NCI-H2227 (cell line): Measurements from ENCODE around the gene CCDC152.

ENCODE experiments used
- DNase-seq: peaks from one replicate; lab custom pipeline; 2025; ENCODE audit not compliant: unreplicated experiment; lab: John Stamatoyannopoulos, UW

CCDC152 gene

GRCh38 chr5:42779083-42779482 lies 22.5 kb downstream of the CCDC152 start:
- no peak for DNase-seq

GRCh38 chr5:42781584-42781983 lies 25.0 kb downstream of the CCDC152 start:
- DNase-seq, result no peak

DNA sequence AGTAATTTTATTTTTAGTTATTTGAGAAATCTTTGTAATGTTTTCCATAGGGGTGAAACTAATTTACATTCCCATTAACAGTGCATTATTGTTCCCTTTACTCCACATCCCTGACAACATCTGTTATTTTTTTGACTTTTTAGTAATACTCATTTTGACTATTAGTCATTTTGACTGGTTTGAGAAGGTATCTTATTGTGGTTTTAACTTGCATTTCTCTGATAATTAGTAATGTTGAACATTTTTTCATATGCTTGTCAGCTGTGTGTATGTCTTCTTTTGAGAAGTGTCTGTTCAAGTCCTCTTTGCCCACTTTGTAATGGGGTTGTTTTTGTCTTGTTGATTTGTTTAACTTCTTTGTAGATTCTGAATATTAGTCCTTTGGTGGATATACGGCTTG lies 27.5 kb downstream of the CCDC152 start:
- no peak for DNase-seq

DNA sequence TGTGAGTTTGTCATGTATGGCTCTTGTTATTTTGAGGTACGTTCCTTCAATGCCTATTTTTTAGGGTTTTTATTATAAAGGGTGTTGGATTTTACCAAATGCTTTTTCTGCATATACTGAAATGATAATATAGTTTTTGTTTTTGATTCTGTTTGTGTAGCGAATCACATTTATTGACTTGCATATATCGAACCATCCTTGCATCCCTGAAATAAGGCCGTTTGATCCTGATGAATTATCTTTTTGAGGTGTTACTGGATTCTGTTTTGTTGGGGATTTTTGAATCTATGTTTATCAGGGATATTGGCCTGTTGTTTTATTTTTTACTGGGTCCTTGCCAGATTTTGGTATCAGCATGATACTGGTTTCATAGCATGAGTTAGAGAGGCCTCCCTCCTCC lies 29.1 kb downstream of the CCDC152 start:
- no peak for DNase-seq

GRCh38 chr5:42787073-42787472 lies 30.5 kb downstream of the CCDC152 start:
- no peak for DNase-seq

DNA sequence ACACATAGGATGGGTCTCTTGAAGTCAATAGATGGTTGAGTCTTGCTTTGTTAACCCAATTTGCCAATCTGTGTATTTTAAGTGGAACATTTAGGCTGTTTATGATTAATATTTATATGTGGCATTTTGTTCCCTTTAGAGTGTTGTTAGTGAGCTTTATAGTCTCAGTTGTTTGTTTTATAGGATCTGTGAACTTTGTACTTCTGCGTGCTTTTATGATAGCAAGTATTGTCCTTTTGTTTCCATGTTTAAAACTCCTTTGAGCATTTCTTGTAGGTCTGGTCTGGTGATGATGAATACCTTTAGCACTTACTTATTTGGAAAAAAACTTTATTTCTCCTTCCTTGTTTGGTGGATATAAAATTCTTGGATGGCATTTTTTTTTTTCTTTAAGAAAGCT lies 31.2 kb downstream of the CCDC152 start:
- no peak for DNase-seq

DNA sequence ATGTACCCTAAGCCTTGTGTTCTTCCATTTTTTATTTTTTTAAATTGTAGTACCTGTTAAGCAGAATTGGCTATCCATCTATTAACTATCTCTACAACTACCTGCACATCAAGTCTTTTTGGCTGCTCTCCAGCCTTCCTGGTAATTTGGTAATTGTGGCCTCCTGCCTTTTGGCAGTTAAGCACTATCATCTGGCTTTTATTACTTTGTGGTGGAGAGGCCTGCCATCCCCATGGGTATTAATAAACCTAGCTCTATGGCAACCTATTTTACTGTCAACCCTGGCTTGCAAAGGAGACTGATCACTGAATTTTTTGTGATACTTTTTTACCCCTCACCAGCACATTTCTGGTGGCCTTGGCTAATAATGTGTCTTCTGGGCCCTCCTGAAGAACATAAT lies 34.5 kb downstream of the CCDC152 start:
- no peak for DNase-seq

DNA sequence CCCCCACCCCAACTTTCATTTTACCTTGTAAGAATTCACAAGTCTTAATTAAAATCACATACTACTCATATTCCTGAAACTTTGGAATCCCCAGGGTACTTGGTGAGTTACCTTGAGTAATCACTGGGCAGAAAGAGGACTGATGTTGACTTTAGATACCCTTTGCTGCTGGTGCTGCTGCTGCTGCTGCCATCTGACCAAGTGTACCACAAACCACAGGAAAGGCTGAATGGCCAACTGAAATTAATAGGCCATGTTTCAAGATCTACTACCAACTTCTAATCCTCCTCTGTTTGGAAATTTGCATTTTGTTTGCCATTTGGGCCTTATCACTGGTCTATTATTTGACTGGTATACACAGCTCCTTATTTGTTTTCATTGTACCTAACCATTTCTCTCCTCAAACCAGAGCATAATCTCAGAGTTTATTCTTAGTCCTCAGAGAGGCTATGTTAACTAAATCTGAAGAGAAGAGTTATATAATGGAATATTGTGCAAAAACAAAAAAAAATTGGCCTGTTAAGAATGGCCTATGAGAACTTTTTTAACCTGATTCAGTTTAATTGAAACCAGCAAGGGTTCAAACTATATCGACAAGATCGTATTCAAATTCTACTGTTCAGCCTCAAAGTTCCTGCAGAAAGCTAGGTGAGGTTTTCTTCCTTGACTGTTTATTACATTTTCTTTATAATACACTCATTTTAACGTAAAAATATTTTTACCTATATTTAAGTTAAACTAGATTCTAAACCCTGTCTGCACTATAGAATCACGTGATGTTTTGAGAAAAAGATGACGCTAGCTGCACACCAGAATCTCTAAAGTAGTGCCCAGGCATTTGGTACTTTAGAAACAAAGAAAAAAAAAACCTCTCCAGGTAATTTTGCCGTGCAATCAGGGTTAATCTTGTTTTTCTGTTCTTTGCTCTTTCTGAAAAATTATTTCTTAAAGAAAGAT lies 41.9 kb downstream of the CCDC152 start:
- no peak for DNase-seq

DNA sequence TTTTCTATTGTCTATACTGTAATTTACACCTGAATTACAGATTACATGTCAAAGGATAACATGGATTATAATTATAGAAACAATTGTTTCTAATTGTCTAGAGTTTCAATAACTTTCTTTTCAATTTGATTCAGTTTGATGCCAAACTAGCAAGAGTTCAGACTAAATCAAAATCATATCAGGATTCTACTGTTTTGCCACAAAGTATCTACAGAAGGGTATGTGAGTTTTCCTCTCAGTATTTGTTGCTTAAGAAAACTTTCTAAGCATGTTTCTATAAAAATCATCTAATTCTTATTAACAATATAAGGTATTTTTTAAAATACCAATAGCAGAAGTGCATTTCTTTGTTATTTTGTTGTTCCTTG lies 42.6 kb downstream of the CCDC152 start:
- DNase-seq, result no peak

DNA sequence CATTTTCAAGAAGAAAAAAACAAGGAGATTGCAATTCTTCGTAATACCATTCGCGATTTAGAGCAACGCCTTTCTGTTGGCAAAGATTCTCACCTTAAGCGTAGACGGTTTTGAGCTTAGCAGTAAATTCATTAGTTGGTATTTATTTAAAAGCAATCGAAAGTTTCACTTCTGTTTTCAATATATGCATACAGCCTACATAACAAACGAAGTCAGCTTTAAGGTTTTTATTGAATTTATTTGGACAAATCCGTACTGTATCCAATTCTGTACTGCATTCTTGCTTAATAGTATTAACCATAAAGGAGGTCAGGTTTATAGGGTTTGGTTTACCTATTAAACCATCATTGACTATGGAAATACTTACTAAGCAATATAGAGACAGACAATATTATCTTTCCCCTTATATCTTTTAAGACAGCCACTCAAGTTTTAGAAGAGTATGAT lies 43.1 kb downstream of the CCDC152 start:
- no peak for DNase-seq

- DNase-seq, result no peak
Observed at GRCh38 chr5:42800748-42801330, 44.2 kb downstream of the CCDC152 start.

GRCh38 chr5:42801516-42802166 lies 45.0 kb downstream of the CCDC152 start:
- no peak for DNase-seq

GRCh38 chr5:42804717-42805339 lies 48.2 kb downstream of the CCDC152 start:
- no peak for DNase-seq

- DNase-seq, result no peak
Observed at GRCh38 chr5:42806004-42806700, 49.5 kb downstream of the CCDC152 start.

DNA sequence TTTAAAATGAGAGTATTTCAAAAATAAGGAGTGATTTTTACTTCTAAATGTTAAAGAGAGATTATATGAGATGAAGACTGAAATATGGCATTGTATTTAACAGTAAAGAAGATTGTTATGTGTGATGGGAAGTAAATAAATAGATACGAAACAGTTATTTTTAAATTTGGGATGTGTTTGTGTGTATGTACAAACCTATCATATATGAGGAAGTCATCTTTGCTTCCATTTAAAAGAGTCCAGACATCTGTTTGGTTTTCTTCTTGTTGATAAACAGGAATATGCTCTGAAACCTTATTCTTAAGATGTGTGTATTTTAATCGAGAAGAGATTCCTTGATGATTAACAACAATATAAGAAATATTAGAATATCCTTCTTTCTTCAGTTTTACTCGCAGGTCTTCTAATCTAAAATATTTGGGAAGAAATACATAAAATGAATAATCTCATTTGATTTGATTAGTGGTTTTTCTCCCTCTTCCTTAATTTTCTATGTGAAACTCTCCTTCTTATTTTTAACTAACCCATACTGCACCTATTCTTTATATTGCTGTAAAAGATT lies 50.2 kb downstream of the CCDC152 start:
- no peak for DNase-seq

DNA sequence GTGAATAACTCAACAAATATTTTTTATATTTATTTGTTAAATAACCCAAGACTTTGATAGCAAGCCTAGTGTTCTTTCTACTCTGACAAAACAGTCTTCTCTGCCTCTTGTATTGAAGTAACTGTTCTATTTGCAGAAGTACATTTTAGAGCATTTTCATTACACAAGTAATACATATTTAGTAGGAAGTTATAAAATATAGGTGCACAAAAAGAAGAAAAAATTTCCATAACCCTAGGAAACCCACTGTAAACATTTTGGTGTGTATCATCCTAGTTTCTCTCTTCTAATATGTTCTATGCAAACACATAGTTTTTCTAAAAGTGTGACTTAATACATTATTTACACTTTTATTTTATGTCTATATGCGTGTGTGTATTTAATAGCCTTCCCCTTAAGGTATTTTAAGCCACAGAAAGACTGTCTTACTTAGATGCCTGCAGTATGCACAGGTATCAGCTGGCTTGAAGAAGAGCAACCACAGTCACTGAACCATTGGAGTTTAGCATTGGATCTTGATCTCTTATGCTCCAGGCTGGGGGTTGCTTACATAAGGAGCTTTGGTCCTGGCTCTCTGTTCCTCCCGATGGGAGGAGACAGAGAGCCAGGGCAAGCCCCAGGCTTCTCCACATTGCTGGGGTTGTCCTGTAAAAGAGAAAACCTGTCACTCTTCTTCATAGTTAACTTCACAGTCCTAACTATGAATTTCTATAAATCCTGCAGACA lies 51.3 kb downstream of the CCDC152 start:
- DNase-seq, result no peak

DNA sequence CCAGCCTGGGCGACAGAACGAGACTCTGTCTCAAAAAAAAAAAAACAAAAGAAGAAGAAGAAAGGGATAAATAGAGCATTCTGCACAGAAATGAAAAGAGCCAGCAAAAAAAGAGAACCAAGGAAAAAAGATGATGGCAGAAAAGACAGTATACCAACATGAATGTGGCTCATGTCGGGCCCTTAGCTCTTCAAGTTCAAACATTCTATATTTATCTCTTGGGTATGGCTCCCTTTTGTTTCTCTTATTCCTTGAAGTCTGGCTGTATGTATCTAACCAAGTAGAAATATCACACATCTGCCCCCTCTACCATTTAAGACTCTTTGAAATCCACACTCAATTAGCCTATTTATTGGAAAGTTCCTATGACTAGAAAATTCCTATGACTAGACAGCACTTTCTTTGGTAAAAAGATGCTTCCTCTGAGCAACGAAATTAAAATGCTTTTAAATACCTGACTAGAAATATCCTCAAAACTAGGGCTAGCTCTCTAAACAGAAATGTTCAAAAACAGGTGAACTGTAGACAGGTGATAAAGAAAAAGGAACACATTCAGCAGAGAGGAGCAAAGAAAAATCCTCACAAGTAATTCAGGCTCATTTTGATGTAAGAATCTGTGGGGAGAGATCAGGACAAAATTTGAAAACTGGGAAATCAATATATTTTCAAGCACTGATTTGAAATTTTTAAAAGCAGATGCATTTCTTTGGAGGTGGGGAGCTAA lies 52.4 kb downstream of the CCDC152 start:
- no peak for DNase-seq

DNA sequence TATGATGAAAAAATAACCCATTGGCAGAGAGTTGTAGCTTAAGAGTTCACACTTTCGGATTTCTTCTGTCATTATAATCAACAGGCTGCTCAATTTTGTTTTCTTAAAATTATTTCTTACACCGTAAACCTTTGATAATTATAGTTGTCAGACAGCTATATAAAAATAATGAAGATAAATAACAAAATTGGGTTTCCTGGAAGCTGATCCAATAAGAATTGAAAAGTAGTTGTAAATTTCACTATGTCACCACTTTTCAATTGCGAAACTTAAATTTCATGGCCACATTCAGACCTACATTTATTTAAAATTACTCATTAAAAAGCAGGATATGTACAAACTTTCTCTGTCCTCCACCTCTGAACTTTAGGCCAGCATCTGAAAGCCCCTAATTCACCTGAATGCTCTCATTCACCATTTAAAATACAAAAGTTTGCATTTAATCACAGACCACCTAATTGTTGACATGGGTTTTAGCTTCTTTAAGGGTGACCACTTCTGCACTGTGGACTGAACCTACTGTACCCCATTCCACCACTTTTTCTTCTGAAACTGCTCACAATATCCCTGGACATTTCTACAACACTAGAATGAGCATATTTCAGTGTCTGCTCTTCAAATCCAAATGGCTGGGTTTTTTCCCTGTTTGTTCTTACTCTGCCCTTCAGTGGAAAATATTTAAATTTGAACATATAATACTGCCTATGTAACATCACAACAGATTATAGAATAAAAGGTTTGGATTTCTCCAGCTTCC lies 54.4 kb downstream of the CCDC152 start:
- DNase-seq, result no peak
